ENCODE measurements around the gene COL12A1. TPM values are rescaled to one million over a fixed set of nuclear protein-coding genes. Genes with fewer than 3 reads are reported as not detected.

Gene COL12A1
- total RNA-seq, 1 experiment from 2014 or later: 0.96 TPM

DNA sequence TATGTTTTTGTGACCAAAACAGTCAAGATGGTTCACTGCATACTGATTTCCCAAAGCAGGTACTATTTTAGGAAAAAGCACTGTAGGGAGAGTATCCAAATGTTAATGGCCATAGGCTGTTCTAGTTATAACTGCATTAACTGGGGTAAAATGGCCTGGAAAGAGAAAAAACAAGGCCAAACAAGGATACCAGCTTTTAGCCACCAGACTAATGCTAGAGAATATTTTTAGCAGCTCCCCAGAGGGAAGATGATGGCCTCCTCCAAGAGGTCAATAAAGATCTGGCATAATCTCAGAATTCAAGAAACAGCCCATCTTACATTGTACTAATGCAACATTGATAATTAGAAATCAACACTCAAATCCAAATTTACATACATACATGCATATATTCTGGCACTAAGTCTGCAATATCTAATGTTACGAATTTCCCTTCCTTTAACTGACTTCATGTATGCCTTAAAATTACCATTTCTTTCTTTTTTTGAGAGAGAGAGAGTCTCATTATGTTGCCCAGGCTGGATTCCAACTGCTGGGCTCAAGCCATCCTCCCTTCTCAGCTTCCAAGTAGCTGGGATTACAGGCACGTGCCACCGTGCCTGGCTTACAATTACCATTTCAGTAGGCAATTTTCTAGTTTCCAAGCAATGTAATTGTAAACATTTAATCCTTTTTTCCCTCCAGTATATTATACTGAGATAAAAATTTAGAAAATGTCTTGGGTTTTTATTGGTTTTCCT is 28.4 kb upstream of the COL12A1 start:
- no peak overlapping the region for H2AFZ ChIP-seq (ENCODE audit: low read length)
- H3K18ac ChIP-seq (ENCODE audit: insufficient read length, low read depth, low read length): no peak overlapping the region
- Mint-ChIP-seq H3K9me3 (no peaks in the 10 kb centered on the region), H3K27me3 (ENCODE audit: low read depth) (no peaks in the 10 kb centered on the region), H3K36me3 (ENCODE audit: insufficient read depth in 1 of 3, low read depth in 3 of 3) (peaks cover 11 to 17% (median 16%) of the 10 kb centered on the region in 3 experiments; a peak in 6 of 7 replicates), H3K4me1 (peaks cover 29 to 41% of the 10 kb centered on the region in 2 experiments), H3K27ac (no peak overlapping the region), H3K4me3 (no peak overlapping the region)
- H3K56ac ChIP-seq (ENCODE audit: insufficient read length, low read depth, low read length): no peak overlapping the region
- H3K4me2 ChIP-seq (ENCODE audit: insufficient read depth, insufficient read length, low read length): no peak overlapping the region
- H2BK120ac ChIP-seq (ENCODE audit: low read depth, low read length, poor library complexity, severe bottlenecking): no peak overlapping the region
- H4K8ac ChIP-seq (replicated peaks; ENCODE audit: insufficient read length, low read depth, low read length): no peak overlapping the region
- TF ChIP-seq, protein P1, sequence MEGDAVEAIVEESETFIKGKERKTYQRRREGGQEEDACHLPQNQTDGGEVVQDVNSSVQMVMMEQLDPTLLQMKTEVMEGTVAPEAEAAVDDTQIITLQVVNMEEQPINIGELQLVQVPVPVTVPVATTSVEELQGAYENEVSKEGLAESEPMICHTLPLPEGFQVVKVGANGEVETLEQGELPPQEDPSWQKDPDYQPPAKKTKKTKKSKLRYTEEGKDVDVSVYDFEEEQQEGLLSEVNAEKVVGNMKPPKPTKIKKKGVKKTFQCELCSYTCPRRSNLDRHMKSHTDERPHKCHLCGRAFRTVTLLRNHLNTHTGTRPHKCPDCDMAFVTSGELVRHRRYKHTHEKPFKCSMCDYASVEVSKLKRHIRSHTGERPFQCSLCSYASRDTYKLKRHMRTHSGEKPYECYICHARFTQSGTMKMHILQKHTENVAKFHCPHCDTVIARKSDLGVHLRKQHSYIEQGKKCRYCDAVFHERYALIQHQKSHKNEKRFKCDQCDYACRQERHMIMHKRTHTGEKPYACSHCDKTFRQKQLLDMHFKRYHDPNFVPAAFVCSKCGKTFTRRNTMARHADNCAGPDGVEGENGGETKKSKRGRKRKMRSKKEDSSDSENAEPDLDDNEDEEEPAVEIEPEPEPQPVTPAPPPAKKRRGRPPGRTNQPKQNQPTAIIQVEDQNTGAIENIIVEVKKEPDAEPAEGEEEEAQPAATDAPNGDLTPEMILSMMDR (conservative IDR thresholded peaks at IDR 0.05): no peak
- H4K5ac ChIP-seq (ENCODE audit: insufficient read length, low read depth, low read length): no peak overlapping the region
- no peak overlapping the region for H2AK5ac ChIP-seq (ENCODE audit: insufficient read length, low read length)
- no CpG with 5 or more reads among the region's 3 CpGs for WGBS (ENCODE audit: extremely low coverage, insufficient read length, low lambda C conversion rate)
- H2BK15ac ChIP-seq (ENCODE audit: low read depth, low read length): no peak overlapping the region
- no peak overlapping the region for H2BK20ac ChIP-seq (ENCODE audit: low read depth, low read length, poor library complexity, severe bottlenecking)
- H3K23me2 ChIP-seq (ENCODE audit: insufficient read length, low read depth, low read length, poor library complexity, severe bottlenecking): no peaks in the 10 kb centered on the region
- no peak overlapping the region for H2BK12ac ChIP-seq (ENCODE audit: insufficient read length, low read depth, low read length)
- H3K27ac ChIP-seq (ENCODE audit: insufficient read length, low read depth, low read length): no peak overlapping the region
- no peak overlapping the region for H3T11ph ChIP-seq (ENCODE audit: low read length)
- no peak overlapping the region for H3K9ac ChIP-seq (ENCODE audit: extremely low read depth, insufficient read length, low read length)
- no peaks in the 10 kb centered on the region for H3K27me3 ChIP-seq (ENCODE audit: insufficient read depth, low read length)
- H3K79me1 ChIP-seq (ENCODE audit: insufficient read depth, low read depth, low read length, poor library complexity, severe bottlenecking): no peaks in the 10 kb centered on the region
- no peak overlapping the region for H4K91ac ChIP-seq (ENCODE audit: insufficient read length, low read depth, low read length)
- no peak overlapping the region for H3K4ac ChIP-seq (ENCODE audit: low read depth, low read length)
- H3K79me2 ChIP-seq (ENCODE audit: insufficient read depth, low read length): no peaks in the 10 kb centered on the region
- no peaks in the 10 kb centered on the region for H4K20me1 ChIP-seq (ENCODE audit: control insufficient read depth, insufficient read depth, insufficient read length)
- H2BK5ac ChIP-seq (ENCODE audit: insufficient read length, low read length): no peak overlapping the region
- no peak for DNase-seq
- H3K23ac ChIP-seq (ENCODE audit: insufficient read length, low read depth, low read length): no peak overlapping the region
- peaks cover 8% of the 10 kb centered on the region; the same call in 1 of the 2 replicates for H3K4me1 ChIP-seq (ENCODE audit: insufficient read depth, low read length)
- no peak overlapping the region for H3K14ac ChIP-seq (ENCODE audit: insufficient read depth, low read length)
- H3K9me3 ChIP-seq (ENCODE audit: control insufficient read depth, low read depth, low read length): no peaks in the 10 kb centered on the region

Data from H9 (cell line).